C4-2B (cell line): ENCODE data around the gene SCN4A.

Source experiments
- ZFX ChIP-seq: fragments of 450-650 bp; IDR thresholded peaks from 2 replicates; pipeline ENCODE4 v1.6.1; 2017
- TF ChIP-seq, protein P1 (sequence below): fragments of 450-650 bp; conservative IDR thresholded peaks from 2 replicates; pipeline ENCODE4 v1.5.1; 2017; ENCODE audit warnings: mild to moderate bottlenecking

DNA sequence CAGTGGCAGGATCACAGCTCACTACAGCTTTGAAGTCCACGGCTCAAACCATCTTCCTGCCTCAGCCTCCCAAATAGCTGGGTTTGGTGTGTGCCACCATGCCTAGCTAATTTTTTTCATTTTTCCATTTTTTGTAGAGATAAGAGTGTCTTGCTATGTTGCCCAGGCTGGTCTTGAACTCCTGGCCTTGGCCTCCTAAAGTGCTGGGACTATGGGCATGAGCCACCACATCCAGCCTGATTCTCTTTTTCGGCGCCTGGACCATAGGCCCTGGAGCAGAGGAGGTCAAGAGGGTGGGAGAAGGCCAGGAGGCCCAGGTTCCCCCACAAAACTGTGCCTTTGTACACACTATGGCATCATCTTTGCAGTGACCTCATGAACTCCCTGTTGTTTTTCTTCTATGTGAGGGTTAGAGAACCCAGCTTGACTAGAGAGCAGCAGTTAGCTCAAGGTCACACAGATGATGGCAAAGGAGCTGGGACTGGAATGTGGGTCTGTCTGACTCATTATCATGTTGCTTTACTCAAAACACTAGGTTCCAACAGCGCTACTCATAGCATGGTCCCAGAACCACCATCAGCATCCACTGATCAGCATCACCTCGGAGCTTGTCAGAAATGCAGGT lies 16.3 kb downstream of the SCN4A start:
- TF ChIP-seq, protein P1, sequence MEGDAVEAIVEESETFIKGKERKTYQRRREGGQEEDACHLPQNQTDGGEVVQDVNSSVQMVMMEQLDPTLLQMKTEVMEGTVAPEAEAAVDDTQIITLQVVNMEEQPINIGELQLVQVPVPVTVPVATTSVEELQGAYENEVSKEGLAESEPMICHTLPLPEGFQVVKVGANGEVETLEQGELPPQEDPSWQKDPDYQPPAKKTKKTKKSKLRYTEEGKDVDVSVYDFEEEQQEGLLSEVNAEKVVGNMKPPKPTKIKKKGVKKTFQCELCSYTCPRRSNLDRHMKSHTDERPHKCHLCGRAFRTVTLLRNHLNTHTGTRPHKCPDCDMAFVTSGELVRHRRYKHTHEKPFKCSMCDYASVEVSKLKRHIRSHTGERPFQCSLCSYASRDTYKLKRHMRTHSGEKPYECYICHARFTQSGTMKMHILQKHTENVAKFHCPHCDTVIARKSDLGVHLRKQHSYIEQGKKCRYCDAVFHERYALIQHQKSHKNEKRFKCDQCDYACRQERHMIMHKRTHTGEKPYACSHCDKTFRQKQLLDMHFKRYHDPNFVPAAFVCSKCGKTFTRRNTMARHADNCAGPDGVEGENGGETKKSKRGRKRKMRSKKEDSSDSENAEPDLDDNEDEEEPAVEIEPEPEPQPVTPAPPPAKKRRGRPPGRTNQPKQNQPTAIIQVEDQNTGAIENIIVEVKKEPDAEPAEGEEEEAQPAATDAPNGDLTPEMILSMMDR, result no peak
- no peak for TF ChIP-seq ZFX
